Hepatocyte (in vitro differentiated cells): Measurements from ENCODE around the gene SYNJ2.

Experiments used
- CTCF ChIP-seq: fragments of 200-600 bp; sonication (generic); IDR thresholded peaks from 2 replicates; pipeline ENCODE4 v1.5.1; 2016; ENCODE audit warnings: antibody characterized with exemption, mild to moderate bottlenecking; ENCODE audit not compliant: poor library complexity
- EZH2 ChIP-seq: fragments of 200-600 bp; sonication (generic); IDR thresholded peaks from 2 replicates; pipeline ENCODE4 v1.6.1; 2016; ENCODE audit warnings: antibody characterized with exemption, mild to moderate bottlenecking, borderline replicate concordance

- TF ChIP-seq CTCF, result no peak
- no peak for TF ChIP-seq EZH2
Measured at GRCh38 chr6:158104696-158105095, 123.0 kb downstream of the SYNJ2 start.
